Right cardiac atrium (tissue), 5 donors: ENCODE data around the gene FLOT1. TPM values are rescaled to one million over a fixed set of nuclear protein-coding genes. Genes with fewer than 3 reads are reported as not detected.

ENCODE experiments used
- ATAC-seq, 2 donors: fragments of 200-7000 bp; cut with Tn5 transposase; one replicate each; pipeline versions ENCODE4 v1.8.0 to v1.9.1; 2020; ENCODE audit warnings: moderate library complexity in 2 of 2, mild to moderate bottlenecking in 1 of 2
- DNase-seq, 3 donors: peaks; one replicate each; pipeline ENCODE4 v3.0.0-alpha.2; 2020
- H3K27ac ChIP-seq: one replicate; pipeline ENCODE4 v1.5.1; 2013; ENCODE audit warnings: mild to moderate bottlenecking, low read length, control low read depth, moderate library complexity
- H3K27me3 ChIP-seq: one replicate; pipeline ENCODE4 v1.6.1; 2013; ENCODE audit not compliant: control insufficient read depth, insufficient read depth
- H3K4me1 ChIP-seq: one replicate; pipeline ENCODE4 v1.6.1; 2013; ENCODE audit warnings: low read length; ENCODE audit not compliant: control insufficient read depth, insufficient read depth
- H3K4me3 ChIP-seq: one replicate; pipeline ENCODE4 v1.5.1; 2013; ENCODE audit warnings: low read length, control low read depth
- H3K9me3 ChIP-seq: one replicate; pipeline ENCODE4 v1.6.1; 2013; ENCODE audit warnings: low read length; ENCODE audit not compliant: control insufficient read depth
- WGBS: extraction: QIAGEN DNeasy Blood & Tissue Kit; methylation state at CpG from one replicate; pipeline ENCODE4 v1.1.7; 2013; 5-methylcytosine and 5-hydroxymethylcytosine counted together
- intact Hi-C, 4 donors: fragments of 100-400 bp; cut with DNase I; formaldehyde crosslinking; loops; one replicate each; pipeline versions ENCODE4 v1.11.0 to v1.14.0; 2022 to 2023
- polyA plus RNA-seq: library from polyadenylated mRNA; stranded (reverse); fragments of 200-250 nt; gene quantifications from one replicate; pipeline ENCODE4 v1.2.3, GENCODE V29; 2013
- total RNA-seq, 4 donors: library from RNA; stranded (reverse); fragmentation: NEBNext Ultra II Directional; extraction: Animal tissue kit (Norgen Biotek cat#: 25700); gene quantifications; one replicate each; pipeline ENCODE4 v1.2.1, GENCODE V29; 2021
- donor health status: healthy with polysubstance abuse.
- donor health status: DM: no; HTN: yes; CAD: no.
- donor health status: DM: no; HTN: no; CAD: no.
- donor health status: DM: no; HTN: yes; CAD: no; lungs with severe emphysema.
- donor health status: DM: yes; HTN: yes; CAD: no.

FLOT1 gene
- total and polyA plus RNA-seq, 5 donors = 180 to 264 (median 204) TPM

- H3K9me3 ChIP-seq = no peaks in the 10 kb centered on the region
- H3K4me1 ChIP-seq = peaks cover 5% of the 10 kb centered on the region
- DNase-seq (peak in 2 of 3 donors; percentile 47 to 58), ATAC-seq (no peak)
- intact Hi-C loops = no loop called here
- peak overlapping the region; percentile 93 for H3K27ac ChIP-seq
- 28% methylated on average over 4 of the region's 4 CpGs for WGBS
- no peaks in the 10 kb centered on the region for H3K27me3 ChIP-seq
- H3K4me3 ChIP-seq = peak overlapping the region; percentile 74
Measured at GRCh38 chr6:30689985-30690384, 52.5 kb downstream of the FLOT1 start.

- ATAC-seq (no peak), DNase-seq (peak in 2 of 3 donors; percentile 36 to 52)
- H3K27ac ChIP-seq = no peak overlapping the region
- no peak overlapping the region for H3K4me3 ChIP-seq
- no peaks in the 10 kb centered on the region for H3K9me3 ChIP-seq
- WGBS = 86% methylated on average over 11 of the region's 11 CpGs
- intact Hi-C loops = no loop called here
- H3K27me3 ChIP-seq = no peaks in the 10 kb centered on the region
- peaks cover 5% of the 10 kb centered on the region for H3K4me1 ChIP-seq
Measured at GRCh38 chr6:30689022-30689865, 53.2 kb downstream of the FLOT1 start.

DNA sequence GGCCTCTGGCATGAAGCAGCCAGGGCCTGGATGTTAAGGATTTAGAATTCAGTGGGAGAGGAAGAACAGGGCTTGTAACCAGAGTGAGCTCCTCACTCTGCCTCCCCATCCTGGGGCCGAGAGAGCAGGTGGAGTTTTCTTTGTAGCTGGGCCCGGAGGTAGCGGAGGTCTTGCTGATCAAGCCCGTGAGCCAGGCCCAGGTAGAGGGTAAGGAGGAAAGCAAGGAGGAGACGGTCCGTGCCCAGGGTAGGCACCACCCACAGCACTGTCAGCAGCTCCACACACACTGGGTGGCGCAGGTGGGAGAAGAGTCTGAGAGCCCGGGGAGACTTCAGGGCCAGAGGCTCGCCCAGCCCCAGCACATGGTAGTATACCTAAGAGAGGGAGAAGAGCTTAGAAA, 53.9 kb downstream of the FLOT1 start:
- no peaks in the 10 kb centered on the region for H3K27me3 ChIP-seq
- no peak overlapping the region for H3K4me3 ChIP-seq
- H3K27ac ChIP-seq = peak overlapping the region; percentile 99
- DNase-seq (peak in 2 of 3 donors; percentile 44 to 59), ATAC-seq (no peak)
- WGBS = 88% methylated on average over 9 of the region's 9 CpGs
- intact Hi-C loops = no loop called here
- H3K4me1 ChIP-seq = peaks cover 5% of the 10 kb centered on the region
- H3K9me3 ChIP-seq = no peaks in the 10 kb centered on the region

GRCh38 chr6:30687659-30688431, 54.6 kb downstream of the FLOT1 start:
- WGBS = 9% methylated on average over 22 of the region's 22 CpGs
- DNase-seq = peak; percentile 63 to 84 (median 82)
- Histone ChIP-seq H3K27ac (peak overlapping the region; percentile 99), H3K4me3 (peak overlapping the region; percentile 88), H3K27me3 (no peaks in the 10 kb centered on the region), H3K9me3 (no peaks in the 10 kb centered on the region), H3K4me1 (peaks cover 8% of the 10 kb centered on the region)
- intact Hi-C loops = loop anchor here in 1 of 4 donors (2.0 kb wide), 1 partner anchor 33 kb away; the partner anchor contains the start of gene TUBB
- no peak for ATAC-seq

DNA sequence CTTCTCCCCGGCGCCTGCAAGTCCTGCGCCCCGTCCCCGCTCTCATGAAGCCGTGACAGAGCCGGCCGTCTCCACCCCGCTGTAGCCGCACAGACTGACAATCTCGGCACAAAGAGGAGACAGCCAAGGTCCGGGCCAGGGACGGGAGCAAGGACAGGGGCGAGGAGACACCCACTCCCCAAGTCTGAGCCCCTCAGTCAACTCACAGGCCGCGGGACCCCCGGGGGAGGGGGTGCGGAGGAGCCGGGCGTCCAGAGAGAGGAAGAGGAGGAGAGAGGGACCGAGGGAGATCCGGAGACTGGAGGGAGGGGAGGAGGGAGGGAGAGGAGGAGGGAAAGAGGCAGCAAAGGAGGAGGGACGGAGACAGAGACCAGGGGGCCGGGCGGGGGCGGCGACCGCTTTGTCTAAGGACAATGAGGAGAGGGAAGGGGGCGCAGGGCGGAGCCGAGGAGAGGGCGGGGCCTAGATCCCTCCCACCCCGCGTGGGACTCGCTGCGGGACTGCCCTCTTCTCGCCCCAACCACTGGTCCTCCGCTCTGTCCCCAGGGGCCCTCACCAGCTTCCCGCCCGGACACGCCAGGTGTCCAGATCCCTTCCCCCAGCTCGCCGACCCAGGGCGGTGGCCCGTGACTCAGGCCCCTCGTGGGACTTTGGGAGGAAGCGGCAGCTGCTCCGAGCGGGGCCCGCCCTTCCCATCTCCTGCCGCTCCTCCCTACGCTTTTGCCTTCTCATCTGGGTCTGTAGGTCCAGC, 55.4 kb downstream of the FLOT1 start:
- intact Hi-C loops = loop anchor here in 1 of 4 donors (2.0 kb wide), 1 partner anchor 34 kb away; the partner anchor contains the start of gene TUBB

DNA sequence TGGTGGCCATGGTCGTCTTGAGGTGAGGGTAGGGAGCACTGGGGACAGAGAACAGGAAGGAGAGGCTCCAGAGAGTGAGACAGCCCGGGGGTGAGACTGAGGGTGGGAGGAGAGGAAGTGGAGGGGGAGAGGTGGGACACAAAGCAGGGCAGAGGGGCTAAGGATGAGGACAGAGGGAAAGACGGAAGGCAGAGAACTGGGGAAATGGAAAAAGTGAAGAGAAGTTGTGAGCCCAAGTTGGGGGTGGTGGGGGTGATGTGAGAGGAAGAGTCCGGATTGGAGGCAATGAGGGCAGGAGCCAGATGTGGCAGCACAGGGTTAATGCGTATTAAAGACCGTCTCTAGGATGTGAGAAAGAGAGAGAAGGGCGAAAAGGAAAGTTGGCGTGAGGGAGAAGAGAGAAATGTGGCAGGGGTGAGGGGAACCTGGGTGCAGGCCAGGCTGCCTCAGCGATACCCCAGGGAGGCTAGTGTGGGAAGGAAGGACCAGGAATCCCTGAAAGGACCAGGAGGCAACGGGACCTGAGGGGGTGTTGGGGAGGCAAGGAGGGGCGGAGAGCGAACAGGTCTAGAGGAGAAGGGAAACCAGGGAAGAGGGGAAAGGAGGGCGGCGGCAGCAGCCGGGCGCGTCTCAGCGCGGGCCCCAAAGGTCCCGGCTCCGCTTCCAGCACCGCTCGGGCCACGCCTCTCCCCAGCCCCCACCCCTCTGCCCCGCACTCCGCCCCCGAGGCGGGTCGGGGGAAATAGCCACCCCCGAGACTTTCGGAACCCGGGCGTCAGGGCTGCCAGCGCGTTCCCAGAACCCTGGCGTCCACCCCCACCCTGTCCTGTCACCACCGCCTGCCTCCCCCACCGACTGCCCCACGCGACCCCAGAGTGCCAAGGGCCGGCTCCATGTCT, 56.2 kb downstream of the FLOT1 start, which contains the start of gene PPP1R18:
PPP1R18 (minus strand) TSS at position 637 of the 899 bp plus-strand sequence; CDS start at position 10, 627 bp downstream.
- H3K4me1 ChIP-seq = peaks cover 10% of the 10 kb centered on the region
- intact Hi-C loops = loop anchor here in 1 of 4 donors (2.0 kb wide), 1 partner anchor 35 kb away; the partner anchor contains the start of gene TUBB
- no peaks in the 10 kb centered on the region for H3K9me3 ChIP-seq
- DNase-seq (peak; percentile 90 to 96 (median 95)), ATAC-seq (peak; percentile 71 to 72)
- peak within 1 kb of the TSS; percentile 88 for H3K4me3 ChIP-seq
- H3K27me3 ChIP-seq = no peaks in the 10 kb centered on the region
- H3K27ac ChIP-seq = peak within 1 kb of the TSS; percentile 99
- WGBS = 1% methylated on average over 41 of the region's 41 CpGs

More for the DNA sequence above, 55.4 kb downstream of the FLOT1 start:
- Histone ChIP-seq H3K27me3 (no peaks in the 10 kb centered on the region), H3K4me3 (peak overlapping the region; percentile 88), H3K9me3 (no peaks in the 10 kb centered on the region), H3K4me1 (peaks cover 8% of the 10 kb centered on the region), H3K27ac (peak overlapping the region; percentile 99)
- peak; percentile 99 for DNase-seq
- peak; percentile 84 for ATAC-seq
- under 1% methylated on average over 52 of the region's 52 CpGs for WGBS

GRCh38 chr6:30685157-30686008, 57.1 kb downstream of the FLOT1 start:
- DNase-seq = peak; percentile 41 to 77 (median 74)
- 26% methylated on average over 29 of the region's 29 CpGs for WGBS

DNA sequence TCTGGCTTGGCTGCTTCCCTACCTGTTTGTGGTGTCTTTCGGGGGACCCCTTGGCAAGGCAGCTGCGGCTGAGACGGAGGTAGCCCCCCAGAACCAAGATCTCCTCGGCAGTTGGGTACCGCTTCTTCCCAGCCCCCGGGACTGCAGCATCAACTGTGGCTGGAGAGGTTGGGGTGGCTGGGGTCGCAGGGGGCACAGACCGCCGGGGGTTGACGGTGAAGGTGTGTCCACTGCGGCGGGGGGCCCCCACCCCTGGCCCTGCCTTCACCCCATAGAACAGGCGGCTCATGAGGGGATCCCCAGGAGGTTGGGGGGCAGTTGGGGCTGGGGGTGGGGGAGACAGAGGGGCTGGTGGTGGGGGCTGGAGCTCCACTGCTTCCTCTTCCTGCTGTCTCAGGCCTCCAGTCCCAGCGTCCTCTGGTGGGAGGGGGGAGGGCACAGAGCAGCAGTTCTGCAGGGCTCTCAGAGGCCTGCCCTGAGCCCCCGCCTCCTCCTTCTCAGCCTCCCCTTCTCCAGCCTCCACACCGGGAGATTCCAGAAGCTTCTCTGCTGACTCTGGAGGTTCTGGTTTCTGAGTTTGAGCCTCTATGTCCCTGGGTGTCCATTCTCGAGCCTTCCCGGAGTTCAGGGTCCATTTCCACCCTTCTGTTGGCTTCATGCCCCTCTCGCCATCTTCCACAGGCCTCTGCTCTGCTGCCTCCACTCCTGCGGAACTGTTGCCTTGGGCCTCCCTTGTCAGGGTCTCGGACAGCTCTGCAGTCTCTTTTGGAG, 57.9 kb downstream of the FLOT1 start:
- intact Hi-C loops = loop anchor here in 1 of 4 donors (2.0 kb wide), 1 partner anchor 38 kb away; no protein-coding TSS in a partner anchor
- 23% methylated on average over 21 of the region's 21 CpGs for WGBS
- Histone ChIP-seq H3K27ac (peak overlapping the region; percentile 82), H3K9me3 (no peaks in the 10 kb centered on the region), H3K4me1 (peaks cover 7% of the 10 kb centered on the region), H3K27me3 (no peaks in the 10 kb centered on the region), H3K4me3 (peak overlapping the region; percentile 88)
- DNase-seq (peak; percentile 60 to 84 (median 83)), ATAC-seq (no peak)

More at GRCh38 chr6:30685157-30686008, 57.1 kb downstream of the FLOT1 start:
- intact Hi-C loops = loop anchor here in 2 of 4 donors (2.0 kb wide), 2 partner anchors 35 to 37 kb away; partner anchors contain the start of gene TUBB (in 1 of the 2)
- H3K4me1 ChIP-seq = peaks cover 10% of the 10 kb centered on the region
- ATAC-seq = no peak
- H3K27ac ChIP-seq = peak overlapping the region; percentile 82
- H3K9me3 ChIP-seq = no peaks in the 10 kb centered on the region
- H3K4me3 ChIP-seq = peak overlapping the region; percentile 88
- H3K27me3 ChIP-seq = no peaks in the 10 kb centered on the region
